HG03097 (cell line): ENCODE results near the gene UCN2.

Experiments
- ATAC-seq: cut with Tn5 transposase; IDR thresholded peaks from one replicate; pipeline ENCODE4 v1.9.1; 2021; ENCODE audit not compliant: unreplicated experiment, low FRiP score

Gene UCN2, protein sequence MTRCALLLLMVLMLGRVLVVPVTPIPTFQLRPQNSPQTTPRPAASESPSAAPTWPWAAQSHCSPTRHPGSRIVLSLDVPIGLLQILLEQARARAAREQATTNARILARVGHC

DNA sequence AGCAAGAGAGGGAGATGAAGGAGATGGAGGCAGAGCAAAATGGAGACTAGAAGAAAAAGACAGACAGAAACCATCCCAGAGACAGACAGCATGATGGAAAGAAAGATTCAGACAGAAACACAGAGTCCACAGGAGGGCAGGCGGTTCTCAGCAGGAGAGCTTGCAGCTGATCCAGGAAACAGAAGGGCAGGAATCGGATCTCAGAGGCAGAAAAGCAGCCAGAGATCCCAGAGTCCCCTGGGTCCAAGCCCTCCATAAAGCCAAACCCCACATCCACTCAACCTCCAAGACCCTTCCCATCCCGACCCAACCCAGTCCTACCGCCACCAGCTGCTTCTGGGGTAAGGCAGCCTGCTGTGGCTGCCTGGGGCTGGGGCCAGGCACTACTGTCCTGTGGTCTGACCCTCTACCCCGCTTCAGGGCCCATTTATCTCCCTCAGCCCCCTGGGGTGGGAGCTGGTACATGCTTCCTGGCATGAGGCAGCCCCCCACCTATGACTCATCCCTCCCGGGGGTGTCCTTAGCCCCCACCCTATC, at the start of gene UCN2:
Gene UCN2, minus strand, starts transcription at position 400 of the 537 bp plus-strand sequence. CDS start 657 bp downstream, outside the sequence.
- ATAC-seq, result no peak

DNA sequence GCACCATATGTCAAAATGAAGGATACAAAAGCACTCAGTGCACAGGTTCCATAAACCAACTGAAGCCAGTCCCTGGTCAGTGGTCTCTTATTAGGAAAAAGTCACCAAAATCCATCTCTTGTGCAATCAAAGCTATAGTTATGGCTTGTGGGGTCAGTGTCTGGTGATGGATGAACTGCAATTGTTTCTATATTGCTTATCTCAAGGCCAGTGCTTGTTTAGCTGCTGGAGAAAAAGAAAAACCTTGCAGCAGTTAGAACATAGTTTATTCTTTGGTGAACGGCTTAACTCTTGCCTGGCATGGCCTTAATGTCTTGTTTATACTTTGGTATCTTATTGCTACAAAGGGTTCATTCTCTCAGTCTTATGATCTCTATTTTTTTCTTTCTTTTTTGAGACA, 48.7 kb upstream of the UCN2 start:
- no peak for ATAC-seq

DNA sequence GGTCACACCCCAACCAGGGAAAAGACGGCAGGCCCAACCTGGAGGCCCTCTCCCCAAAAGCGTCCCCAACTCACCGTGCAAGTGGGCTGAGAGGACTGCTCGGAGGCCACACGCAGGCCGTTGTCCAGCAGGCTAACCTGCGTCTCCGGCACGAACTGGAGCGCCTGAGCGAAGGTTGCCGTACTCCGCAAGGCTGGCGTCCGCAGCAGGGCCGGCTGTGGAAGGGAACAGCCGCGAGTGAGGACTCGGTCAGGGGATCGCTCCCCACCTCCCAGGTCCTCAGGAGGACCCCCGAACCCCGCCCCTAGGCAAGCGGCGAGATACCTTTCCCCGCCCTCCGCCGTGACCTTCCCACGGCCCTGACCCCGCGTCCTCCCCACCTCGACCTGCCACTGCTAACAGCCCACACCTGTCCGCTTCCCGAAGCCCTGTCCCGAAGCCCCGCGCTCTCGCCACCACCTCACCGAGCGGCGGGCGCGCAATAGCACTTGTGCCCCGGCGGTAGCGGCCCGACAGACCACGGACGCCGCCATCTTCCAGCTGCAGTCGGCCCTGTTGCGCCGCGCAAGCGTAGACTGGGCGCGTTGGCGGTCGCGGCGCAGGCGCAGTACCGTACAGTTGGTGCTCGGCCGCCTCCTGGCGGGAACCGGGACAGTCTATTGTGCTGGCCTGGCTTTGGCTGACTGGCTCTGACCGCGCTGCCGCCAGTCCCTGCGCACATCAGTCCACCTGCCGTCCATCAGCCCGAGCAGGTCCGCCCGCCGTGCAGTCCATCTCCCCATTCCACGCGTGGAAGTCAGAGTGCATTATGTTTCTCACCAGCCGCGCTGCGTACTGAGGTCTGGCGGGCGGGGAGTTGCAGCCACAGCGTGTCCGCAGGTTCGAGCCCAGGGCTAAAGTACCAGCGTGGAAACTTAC, 45.8 kb upstream of the UCN2 start, which contains the start of gene UQCRC1:
Gene UQCRC1, minus strand, starts transcription at position 559 of the 918 bp plus-strand sequence. Its CDS starts 26 bp downstream, at position 533.
- ATAC-seq, result peak; percentile 95

DNA sequence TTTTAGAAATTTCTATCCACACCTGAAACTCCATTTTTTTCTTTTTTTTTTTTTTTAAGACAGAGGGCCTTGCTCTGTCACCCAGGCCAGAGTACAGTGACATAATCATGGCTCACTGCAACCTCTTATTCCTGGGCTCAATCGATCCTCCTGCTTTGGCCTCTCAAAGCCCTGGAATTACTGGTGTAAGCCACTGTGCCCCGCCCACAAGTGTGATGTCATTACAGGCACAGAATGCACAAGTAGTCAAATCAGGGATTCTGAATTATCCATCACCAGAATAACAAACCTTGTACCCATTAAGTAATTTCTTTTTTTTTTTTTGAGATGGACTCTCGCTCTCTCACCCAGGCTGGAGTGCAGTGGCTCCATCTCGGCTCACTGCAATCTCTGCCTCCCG, 43.9 kb upstream of the UCN2 start:
- no peak for ATAC-seq

DNA sequence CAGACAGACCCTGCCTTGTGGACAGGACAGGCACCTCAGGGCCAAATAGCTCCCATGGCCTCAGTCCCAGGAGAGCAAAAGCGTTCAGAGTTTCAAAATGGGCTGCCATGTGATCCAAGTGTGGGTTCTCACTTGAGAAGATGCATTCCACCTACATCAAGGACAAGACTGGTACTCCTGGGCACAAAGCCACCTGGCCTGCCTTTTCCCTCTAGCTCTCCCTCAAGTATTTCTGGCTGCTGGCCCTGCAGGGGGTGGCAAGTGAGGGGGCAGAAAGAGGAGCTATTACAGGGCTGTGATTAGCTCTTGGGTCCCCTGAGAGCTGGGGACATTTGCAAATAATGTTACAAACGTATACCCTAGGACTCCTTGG, 38.0 kb upstream of the UCN2 start:
- no peak for ATAC-seq

GRCh38 chr3:48600711-48601621, 37.4 kb upstream of the UCN2 start:
- ATAC-seq, result no peak

- no peak for ATAC-seq
These were observed 36.1 kb upstream of the UCN2 start for GRCh38 chr3:48599509-48600285.

DNA sequence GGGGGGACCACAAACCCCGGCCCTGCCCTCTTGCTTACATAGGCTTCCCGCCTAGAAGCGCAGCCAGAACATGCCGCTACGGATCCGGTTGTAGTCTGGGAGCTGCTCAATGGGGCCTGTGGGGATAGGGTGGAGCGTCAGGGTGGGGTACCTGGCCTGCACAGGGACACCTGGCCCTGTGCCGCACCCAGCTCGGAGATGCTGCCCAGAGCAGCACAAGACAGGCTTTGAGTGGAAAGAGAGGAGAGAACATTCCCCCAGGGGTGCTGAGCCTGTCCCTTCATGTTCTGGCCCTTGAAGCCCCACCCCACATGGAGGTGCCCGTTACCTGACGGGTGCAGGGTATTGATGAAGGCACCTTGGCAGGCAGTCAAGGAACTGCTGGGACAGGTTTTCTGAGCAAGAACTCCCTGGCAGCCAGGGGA, 35.5 kb upstream of the UCN2 start:
- no peak for ATAC-seq

DNA sequence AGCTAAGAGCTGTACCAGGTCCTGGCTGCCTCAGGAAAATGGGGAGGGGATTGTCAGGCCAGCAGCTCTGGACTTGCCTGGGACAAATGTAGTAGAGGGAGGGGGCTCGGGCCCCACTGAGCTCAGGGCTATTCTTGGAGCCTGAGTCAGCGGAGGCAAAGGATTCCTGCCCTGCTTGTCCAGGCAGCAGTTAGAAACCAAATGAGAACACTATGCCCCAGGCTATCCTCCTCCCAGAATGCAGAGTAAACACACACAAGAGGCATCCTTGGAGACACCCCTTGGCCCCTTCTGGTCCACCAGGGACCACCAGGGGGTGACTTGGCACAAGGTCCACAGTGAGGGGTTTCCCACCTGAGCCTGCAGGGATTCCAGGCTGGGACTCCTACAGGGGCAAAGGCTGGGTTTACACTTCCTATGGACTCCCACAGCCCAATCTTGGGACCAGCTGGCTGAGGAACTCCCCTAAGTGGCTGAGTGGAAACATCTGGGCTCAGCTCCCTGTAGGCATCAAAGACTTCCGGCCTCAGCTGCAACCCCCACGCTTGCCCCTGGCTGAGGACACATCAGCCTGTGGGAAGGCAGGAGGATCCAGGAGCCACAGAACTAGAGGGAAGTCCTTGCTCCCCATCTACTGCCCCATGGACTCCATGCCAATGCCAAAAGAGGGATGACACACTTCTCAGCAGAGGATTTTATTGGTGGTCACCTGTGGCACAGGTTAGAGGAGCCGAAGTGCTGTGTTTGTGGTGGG, 34.9 kb upstream of the UCN2 start:
- ATAC-seq, result no peak

- ATAC-seq, result no peak
These were observed 33.8 kb upstream of the UCN2 start for GRCh38 chr3:48597408-48597800.

- ATAC-seq, result no peak
These were observed 33.3 kb upstream of the UCN2 start for GRCh38 chr3:48596676-48597407.

DNA sequence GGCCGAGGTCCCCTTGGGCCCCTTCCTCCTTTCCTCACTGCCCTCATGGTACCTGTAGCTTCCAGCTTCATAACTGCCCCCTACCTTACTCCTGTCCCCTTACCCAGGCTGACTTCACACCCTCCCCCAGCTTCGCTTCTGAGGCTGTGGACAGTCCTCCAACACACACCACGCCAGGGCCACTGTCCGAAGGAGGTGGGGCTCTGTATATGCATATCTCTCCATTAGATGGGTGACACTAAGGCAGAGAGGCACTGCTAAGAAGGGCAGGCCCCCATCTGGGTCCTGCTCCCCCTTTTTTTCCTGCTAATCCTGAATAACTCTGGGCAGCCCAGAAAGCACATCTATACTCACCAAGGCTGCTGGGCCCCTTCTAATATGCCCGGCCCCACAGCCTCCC, 32.6 kb upstream of the UCN2 start:
- no peak for ATAC-seq

DNA sequence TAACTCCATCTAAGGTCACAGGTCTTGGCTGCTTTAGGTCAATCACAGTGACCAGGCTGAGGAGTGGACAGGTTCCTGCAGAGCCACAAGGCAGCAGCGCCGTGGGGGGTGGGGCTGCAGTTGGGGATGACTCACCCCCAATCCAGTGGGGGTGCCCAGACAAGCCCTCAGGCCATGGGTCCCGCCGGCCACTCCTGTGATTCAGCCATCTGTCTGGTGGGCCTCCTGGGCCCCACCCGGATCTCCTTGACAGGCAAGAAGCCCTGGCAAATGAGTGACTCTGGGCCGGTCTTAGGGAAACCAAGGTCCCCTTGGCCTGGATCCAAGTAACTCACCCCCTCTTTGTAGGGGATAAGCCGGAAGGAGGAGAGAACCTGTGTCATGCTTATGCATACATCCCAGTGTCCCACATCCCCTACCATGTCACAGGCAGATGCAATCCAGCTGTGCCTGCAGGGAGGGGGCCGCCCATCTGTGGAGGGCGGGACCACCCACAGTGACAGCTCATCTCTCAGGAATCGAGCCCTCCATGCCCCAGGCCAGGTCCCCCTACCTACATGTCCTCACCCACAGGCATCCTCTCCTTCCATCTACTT, 32.0 kb upstream of the UCN2 start:
- ATAC-seq, result no peak

GRCh38 chr3:48595075-48595525, 31.5 kb upstream of the UCN2 start, which contains the start of gene COL7A1:
TSS of gene COL7A1 (minus strand) at chr3:48595329. CDS start at chr3:48595159, 170 bp downstream.
- ATAC-seq, result no peak

DNA sequence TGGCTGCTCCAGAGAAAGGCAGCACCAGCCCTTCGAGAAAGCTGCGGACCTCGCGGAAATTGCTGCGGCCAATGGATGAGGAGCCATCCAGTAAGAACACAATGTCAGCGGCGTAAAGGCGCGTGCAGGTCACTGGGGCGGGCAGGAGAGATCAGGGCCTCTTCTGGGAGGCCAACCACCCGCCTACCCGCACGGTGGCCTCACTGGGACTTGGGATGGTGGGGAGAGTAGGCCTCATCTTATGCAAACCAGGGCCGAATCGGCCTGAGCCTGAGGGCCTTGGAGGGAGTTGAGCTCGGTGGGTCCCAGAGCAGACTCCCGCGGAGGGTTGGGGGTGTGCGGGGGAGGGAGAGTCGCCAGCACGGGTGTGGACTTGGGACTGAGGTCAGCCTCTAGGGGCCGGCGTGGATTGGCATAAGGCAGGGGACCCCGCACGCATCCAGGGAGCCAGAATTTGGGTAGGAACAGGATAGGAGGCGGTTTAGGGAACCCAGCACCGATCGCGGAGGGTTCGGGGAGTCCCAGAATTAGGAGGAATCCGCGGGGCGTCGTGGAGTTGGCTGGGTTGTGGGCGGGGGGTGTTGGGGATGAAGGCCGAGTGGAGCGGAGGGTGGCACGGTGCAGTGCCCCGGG, 31.0 kb upstream of the UCN2 start:
- ATAC-seq, result no peak

DNA sequence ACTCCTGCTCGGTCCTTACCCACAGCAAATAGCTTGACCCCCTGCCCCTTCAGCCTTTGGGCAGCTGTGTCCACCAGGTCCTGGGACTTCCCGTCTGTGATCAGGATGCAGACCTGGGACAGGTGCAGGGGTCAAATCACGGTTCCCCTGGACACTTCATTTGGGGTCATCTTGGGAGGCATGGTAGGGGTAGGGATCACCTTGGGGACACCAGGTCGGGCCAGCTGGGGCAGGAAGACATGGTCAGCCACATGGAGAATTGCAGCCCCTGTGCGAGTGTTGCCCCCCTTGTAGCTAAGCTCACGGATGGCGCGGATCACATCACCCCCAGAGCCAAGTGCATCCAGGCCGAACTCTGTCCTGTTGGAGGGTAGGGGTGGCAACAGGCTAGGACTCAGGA, 29.8 kb upstream of the UCN2 start:
- no peak for ATAC-seq

- no peak for ATAC-seq
These were observed 29.0 kb upstream of the UCN2 start for GRCh38 chr3:48592519-48593087.
